ENCODE data around the gene VAV3. TPM values are rescaled to one million over a fixed set of nuclear protein-coding genes. Genes with fewer than 3 reads are reported as not detected.

Gene VAV3
- total RNA-seq, 1 experiment from 2014 or later: 0.57 TPM

- no peak for DNase-seq
- no TSS peak for BruUV-seq (replicated peaks)
- Histone ChIP-seq H3K9me3 (no peaks in the 10 kb centered on the region), H3K27me3 (replicated peaks; ENCODE audit: control insufficient read depth, insufficient read depth, low read length) (no peaks in the 10 kb centered on the region), H3K4me3 (ENCODE audit: low read depth, low read length) (no peak overlapping the region), H3K36me3 (ENCODE audit: control insufficient read depth, insufficient read depth, low read length) (no peaks in the 10 kb centered on the region), H3K4me1 (no peaks in the 10 kb centered on the region)
- ChIA-PET CTCF (no interaction called here), POLR2A (no interaction called here)
- no peak overlapping the region for H3K4me3 Mint-ChIP-seq (ENCODE audit: unreplicated experiment)
- no peak overlapping the region for H3K27ac Mint-ChIP-seq (ENCODE audit: unreplicated experiment)
- H3K4me1 Mint-ChIP-seq (ENCODE audit: low read depth, unreplicated experiment): no peaks in the 10 kb centered on the region
- no peak for TF ChIP-seq CTCF (IDR thresholded peaks at IDR 0.05; ENCODE audit: insufficient read depth in 1 of 2, low read depth in 1 of 2, low read length in 1 of 2, severe bottlenecking in 1 of 2, unreplicated experiment in 1 of 2)
- no peaks in the 10 kb centered on the region for H3K36me3 Mint-ChIP-seq (ENCODE audit: insufficient read depth, unreplicated experiment)
- H3K9me3 Mint-ChIP-seq (ENCODE audit: unreplicated experiment): no peaks in the 10 kb centered on the region
- peaks cover 3% of the 10 kb centered on the region for H3K27me3 Mint-ChIP-seq (ENCODE audit: insufficient read depth, unreplicated experiment)
- intact Hi-C loops (cut with micrococcal nuclease; ENCODE audit: unreplicated experiment): no loop called here
Observed at GRCh38 chr1:107643766-107644165, 321.2 kb downstream of the VAV3 start.

GRCh38 chr1:107640207-107640606 is 324.8 kb downstream of the VAV3 start:
- DNase-seq: no peak
- no TSS peak for BruUV-seq (replicated peaks)
- POLR2A ChIA-PET: no interaction called here

GRCh38 chr1:107637101-107637500 is 327.9 kb downstream of the VAV3 start:
- Histone ChIP-seq H3K9me3 (no peaks in the 10 kb centered on the region), H3K36me3 (ENCODE audit: control insufficient read depth, insufficient read depth, low read length) (no peaks in the 10 kb centered on the region), H3K4me1 (no peaks in the 10 kb centered on the region), H3K27me3 (replicated peaks; ENCODE audit: control insufficient read depth, insufficient read depth, low read length) (no peaks in the 10 kb centered on the region), H3K4me3 (ENCODE audit: low read depth, low read length) (no peak overlapping the region)
- ChIA-PET CTCF (no interaction called here), POLR2A (no interaction called here)
- TF ChIP-seq CTCF (IDR thresholded peaks at IDR 0.05; ENCODE audit: insufficient read depth in 1 of 2, low read depth in 1 of 2, low read length in 1 of 2, severe bottlenecking in 1 of 2, unreplicated experiment in 1 of 2): no peak
- H3K4me1 Mint-ChIP-seq (ENCODE audit: low read depth, unreplicated experiment): no peaks in the 10 kb centered on the region
- H3K36me3 Mint-ChIP-seq (ENCODE audit: insufficient read depth, unreplicated experiment): no peaks in the 10 kb centered on the region
- intact Hi-C loops (cut with micrococcal nuclease; ENCODE audit: unreplicated experiment): no loop called here
- no peaks in the 10 kb centered on the region for H3K9me3 Mint-ChIP-seq (ENCODE audit: unreplicated experiment)
- DNase-seq: no peak
- no peak overlapping the region for H3K4me3 Mint-ChIP-seq (ENCODE audit: unreplicated experiment)
- peaks cover 3% of the 10 kb centered on the region for H3K27me3 Mint-ChIP-seq (ENCODE audit: insufficient read depth, unreplicated experiment)
- BruUV-seq (replicated peaks): no TSS peak
- no peak overlapping the region for H3K27ac Mint-ChIP-seq (ENCODE audit: unreplicated experiment)

More at GRCh38 chr1:107640207-107640606, 324.8 kb downstream of the VAV3 start:
- Histone ChIP-seq H3K36me3 (ENCODE audit: control insufficient read depth, insufficient read depth, low read length) (no peaks in the 10 kb centered on the region), H3K4me1 (no peaks in the 10 kb centered on the region), H3K4me3 (ENCODE audit: low read depth, low read length) (no peak overlapping the region), H3K27me3 (replicated peaks; ENCODE audit: control insufficient read depth, insufficient read depth, low read length) (no peaks in the 10 kb centered on the region), H3K9me3 (no peaks in the 10 kb centered on the region)
- H3K27me3 Mint-ChIP-seq (ENCODE audit: insufficient read depth, unreplicated experiment): peaks cover 3% of the 10 kb centered on the region
- H3K4me3 Mint-ChIP-seq (ENCODE audit: unreplicated experiment): no peak overlapping the region
- intact Hi-C loops (cut with micrococcal nuclease; ENCODE audit: unreplicated experiment): no loop called here
- H3K36me3 Mint-ChIP-seq (ENCODE audit: insufficient read depth, unreplicated experiment): no peaks in the 10 kb centered on the region
- H3K4me1 Mint-ChIP-seq (ENCODE audit: low read depth, unreplicated experiment): no peaks in the 10 kb centered on the region
- no peaks in the 10 kb centered on the region for H3K9me3 Mint-ChIP-seq (ENCODE audit: unreplicated experiment)
- TF ChIP-seq CTCF (IDR thresholded peaks at IDR 0.05; ENCODE audit: insufficient read depth in 1 of 2, low read depth in 1 of 2, low read length in 1 of 2, severe bottlenecking in 1 of 2, unreplicated experiment in 1 of 2): no peak
- CTCF ChIA-PET: no interaction called here
- no peak overlapping the region for H3K27ac Mint-ChIP-seq (ENCODE audit: unreplicated experiment)

Measured in Caco-2 (cell line).